Neural progenitor cell (in vitro differentiated cells): Measurements from ENCODE around the gene LANCL1. TPM values are rescaled to one million over a fixed set of nuclear protein-coding genes. Genes with fewer than 3 reads are reported as not detected.

Source experiments
- DNase-seq: peaks from one replicate; pipeline ENCODE4 v3.0.0-alpha.2; 2016; ENCODE audit warnings: low spot score
- H2AFZ ChIP-seq: fragments of 200-600 bp; sonication (generic); replicated peaks from 2 replicates; pipeline ENCODE4 v1.6.1; 2016; ENCODE audit warnings: antibody characterized with exemption
- H3F3A ChIP-seq: fragments of 200-600 bp; sonication (generic); 2 replicates; pipeline ENCODE4 v1.6.1; 2016; ENCODE audit warnings: antibody characterized with exemption, low read depth
- H3K27ac ChIP-seq: fragments of 200-600 bp; sonication (generic); 2 replicates; pipeline ENCODE4 v1.5.1; 2016; ENCODE audit warnings: mild to moderate bottlenecking
- H3K27me3 ChIP-seq: fragments of 200-600 bp; sonication (generic); 2 replicates; pipeline ENCODE4 v1.6.1; 2016; ENCODE audit warnings: mild to moderate bottlenecking, moderate library complexity
- H3K36me3 ChIP-seq: fragments of 200-600 bp; sonication (generic); 2 replicates; pipeline ENCODE4 v1.5.1; 2016
- H3K4me1 ChIP-seq: fragments of 200-600 bp; sonication (generic); 2 replicates; pipeline ENCODE4 v1.6.1; 2016; ENCODE audit warnings: mixed run types
- H3K4me2 ChIP-seq: fragments of 200-600 bp; sonication (generic); 2 replicates; pipeline ENCODE4 v1.6.1; 2016
- H3K4me3 ChIP-seq: fragments of 200-600 bp; sonication (generic); 2 replicates; pipeline ENCODE4 v1.5.1; 2016
- H3K79me2 ChIP-seq: fragments of 200-600 bp; sonication (generic); 2 replicates; pipeline ENCODE4 v1.6.1; 2016; ENCODE audit warnings: low read depth
- H3K9ac ChIP-seq: fragments of 200-600 bp; sonication (generic); 2 replicates; pipeline ENCODE4 v1.6.1; 2016
- H3K9me3 ChIP-seq: fragments of 200-600 bp; sonication (generic); 2 replicates; pipeline ENCODE4 v1.5.1; 2016; ENCODE audit warnings: low read depth
- H4K20me1 ChIP-seq: fragments of 200-600 bp; sonication (generic); 2 replicates; pipeline ENCODE4 v1.6.1; 2016; ENCODE audit warnings: low read depth
- H3K27ac Mint-ChIP-seq: 3 replicates; pipeline ENCODE4 v1.8.0; 2021; ENCODE audit warnings: mixed read lengths
- H3K27me3 Mint-ChIP-seq: 2 replicates; pipeline ENCODE4 v1.8.0; 2022; ENCODE audit warnings: low read depth, mild to moderate bottlenecking, inconsistent platforms, moderate library complexity, mixed read lengths; ENCODE audit not compliant: insufficient read depth
- H3K36me3 Mint-ChIP-seq: 3 replicates; pipeline ENCODE4 v1.8.0; 2021; ENCODE audit warnings: mixed read lengths
- H3K4me1 Mint-ChIP-seq: 3 replicates; pipeline ENCODE4 v1.8.0; 2021; ENCODE audit warnings: mixed read lengths
- H3K4me3 Mint-ChIP-seq: 3 replicates; pipeline ENCODE4 v1.8.0; 2021; ENCODE audit warnings: mild to moderate bottlenecking, moderate library complexity, mixed read lengths
- H3K9me3 Mint-ChIP-seq: 3 replicates; pipeline ENCODE4 v1.8.0; 2020; ENCODE audit warnings: mixed read lengths
- EZH2 ChIP-seq: fragments of 200-600 bp; sonication (generic); IDR thresholded peaks from 2 replicates; pipeline ENCODE4 v1.6.1; 2017; ENCODE audit warnings: antibody characterized with exemption, mild to moderate bottlenecking, moderate library complexity
- EZH2phosphoT487 ChIP-seq: fragments of 200-600 bp; sonication (generic); IDR thresholded peaks from 2 replicates; pipeline ENCODE4 v1.6.1; 2017; ENCODE audit warnings: antibody characterized with exemption
- total RNA-seq: library from RNA; depleted of rRNA; stranded (reverse); fragments of >200 nt; gene quantifications from 2 replicates; pipeline ENCODE4 v1.2.3, GENCODE V29; 2015; ENCODE audit warnings: low replicate concordance
- TF ChIP-seq, protein P1 (sequence below): fragments of 200-600 bp; sonication (generic); IDR thresholded peaks from 2 replicates; pipeline ENCODE4 v1.5.1; 2017; ENCODE audit warnings: antibody characterized with exemption, mild to moderate bottlenecking

Gene LANCL1
- total RNA-seq, 1 donor from 2014 or later: 122 TPM

DNA sequence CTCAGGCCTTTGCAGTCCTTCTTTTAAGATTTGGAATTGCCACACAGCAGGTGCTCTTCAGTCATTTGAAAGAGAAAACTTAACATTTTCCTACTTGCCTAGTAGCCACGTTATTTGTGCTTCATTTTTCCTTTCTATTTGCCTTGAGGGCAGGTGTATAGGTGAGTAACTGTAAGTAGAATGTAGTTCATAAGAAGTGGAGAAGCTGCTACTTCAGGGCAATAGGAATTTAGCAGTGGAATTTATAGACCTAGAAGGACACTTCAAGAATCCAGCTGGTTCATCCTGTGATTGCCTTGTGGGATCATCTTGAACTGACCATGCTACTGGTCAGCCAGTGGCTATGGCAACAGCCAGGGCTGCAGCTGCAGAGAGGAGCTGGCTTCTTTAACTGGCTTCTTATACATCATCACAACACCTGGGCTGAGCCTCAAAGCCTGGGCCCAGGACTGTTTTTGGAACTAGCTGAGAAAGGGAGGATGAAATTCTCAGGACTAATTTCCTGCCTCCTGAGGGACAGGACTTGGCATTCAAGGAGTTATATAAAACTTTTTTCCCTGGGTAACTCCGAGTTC, 5.1 kb upstream of the LANCL1 start:
- Histone ChIP-seq H3K9me3 (no peaks in the 10 kb centered on the region), H3K27ac (no peak overlapping the region), H3K9ac (no peak overlapping the region), H3K4me2 (no peak overlapping the region), H3K4me1 (peaks cover 5% of the 10 kb centered on the region), H2AFZ (no peak overlapping the region), H3K36me3 (no peaks in the 10 kb centered on the region), H3K79me2 (peaks cover 15% of the 10 kb centered on the region), H3F3A (no peaks in the 10 kb centered on the region), H4K20me1 (no peaks in the 10 kb centered on the region), H3K4me3 (no peak overlapping the region), H3K27me3 (no peaks in the 10 kb centered on the region)
- H3K4me1 Mint-ChIP-seq: peaks cover 18% of the 10 kb centered on the region
- H3K9me3 Mint-ChIP-seq: peaks cover 7% of the 10 kb centered on the region
- peak; percentile 31 for DNase-seq
- no peak overlapping the region for H3K27ac Mint-ChIP-seq
- H3K27me3 Mint-ChIP-seq: peaks cover 3% of the 10 kb centered on the region
- H3K36me3 Mint-ChIP-seq: peaks cover 2% of the 10 kb centered on the region
- TF ChIP-seq EZH2: no peak
- TF ChIP-seq, protein P1, sequence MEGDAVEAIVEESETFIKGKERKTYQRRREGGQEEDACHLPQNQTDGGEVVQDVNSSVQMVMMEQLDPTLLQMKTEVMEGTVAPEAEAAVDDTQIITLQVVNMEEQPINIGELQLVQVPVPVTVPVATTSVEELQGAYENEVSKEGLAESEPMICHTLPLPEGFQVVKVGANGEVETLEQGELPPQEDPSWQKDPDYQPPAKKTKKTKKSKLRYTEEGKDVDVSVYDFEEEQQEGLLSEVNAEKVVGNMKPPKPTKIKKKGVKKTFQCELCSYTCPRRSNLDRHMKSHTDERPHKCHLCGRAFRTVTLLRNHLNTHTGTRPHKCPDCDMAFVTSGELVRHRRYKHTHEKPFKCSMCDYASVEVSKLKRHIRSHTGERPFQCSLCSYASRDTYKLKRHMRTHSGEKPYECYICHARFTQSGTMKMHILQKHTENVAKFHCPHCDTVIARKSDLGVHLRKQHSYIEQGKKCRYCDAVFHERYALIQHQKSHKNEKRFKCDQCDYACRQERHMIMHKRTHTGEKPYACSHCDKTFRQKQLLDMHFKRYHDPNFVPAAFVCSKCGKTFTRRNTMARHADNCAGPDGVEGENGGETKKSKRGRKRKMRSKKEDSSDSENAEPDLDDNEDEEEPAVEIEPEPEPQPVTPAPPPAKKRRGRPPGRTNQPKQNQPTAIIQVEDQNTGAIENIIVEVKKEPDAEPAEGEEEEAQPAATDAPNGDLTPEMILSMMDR: no peak
- no peak for TF ChIP-seq EZH2phosphoT487
- no peak overlapping the region for H3K4me3 Mint-ChIP-seq

GRCh38 chr2:210480764-210481163, 4.2 kb upstream of the LANCL1 start:
- Mint-ChIP-seq H3K27me3 (peaks cover 3% of the 10 kb centered on the region), H3K4me3 (no peak overlapping the region), H3K4me1 (peaks cover 20% of the 10 kb centered on the region), H3K9me3 (peaks cover 7% of the 10 kb centered on the region), H3K36me3 (peaks cover 2% of the 10 kb centered on the region), H3K27ac (no peak overlapping the region)
- Histone ChIP-seq H3K9me3 (no peaks in the 10 kb centered on the region), H3K36me3 (no peaks in the 10 kb centered on the region), H3F3A (no peaks in the 10 kb centered on the region), H3K4me2 (no peak overlapping the region), H3K9ac (no peak overlapping the region), H3K79me2 (peaks cover 22% of the 10 kb centered on the region), H3K4me3 (no peak overlapping the region), H3K27me3 (no peaks in the 10 kb centered on the region), H3K4me1 (peaks cover 8% of the 10 kb centered on the region), H4K20me1 (no peaks in the 10 kb centered on the region), H2AFZ (no peak overlapping the region), H3K27ac (no peak overlapping the region)
- TF ChIP-seq EZH2: no peak
- no peak for TF ChIP-seq EZH2phosphoT487
- TF ChIP-seq, protein P1: no peak
- no peak for DNase-seq

DNA sequence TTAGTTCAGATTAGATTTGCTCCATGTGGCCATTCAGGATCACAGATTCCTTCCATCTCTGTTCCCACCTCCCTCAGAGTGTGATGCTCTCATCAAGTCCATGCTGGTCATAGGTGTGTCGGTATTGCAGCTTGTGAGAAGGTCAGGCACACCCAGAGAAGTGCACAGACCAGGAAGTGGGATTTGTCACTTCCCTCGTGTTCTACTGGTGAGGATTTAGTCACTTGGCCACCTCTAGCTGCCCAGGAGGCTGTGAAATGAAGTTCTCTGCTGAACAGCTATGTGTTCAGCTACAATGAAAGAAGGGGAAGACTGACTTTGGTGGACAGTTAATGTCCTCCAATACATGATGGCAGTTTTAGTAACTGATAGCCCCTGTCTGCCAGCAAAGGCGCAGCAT, 3.5 kb upstream of the LANCL1 start:
- Mint-ChIP-seq H3K27ac (no peak overlapping the region), H3K36me3 (no peaks in the 10 kb centered on the region), H3K4me3 (no peak overlapping the region), H3K27me3 (peaks cover 3% of the 10 kb centered on the region), H3K9me3 (peaks cover 5% of the 10 kb centered on the region), H3K4me1 (peaks cover 25% of the 10 kb centered on the region)
- H4K20me1 ChIP-seq: no peaks in the 10 kb centered on the region
- peaks cover 29% of the 10 kb centered on the region for H3K79me2 ChIP-seq
- no peak for TF ChIP-seq EZH2phosphoT487
- no peaks in the 10 kb centered on the region for H3F3A ChIP-seq
- H3K4me3 ChIP-seq: no peak overlapping the region
- DNase-seq: no peak
- H3K9me3 ChIP-seq: no peaks in the 10 kb centered on the region
- no peak overlapping the region for H3K9ac ChIP-seq
- H3K4me2 ChIP-seq: no peak overlapping the region
- H2AFZ ChIP-seq: no peak overlapping the region
- peaks cover 15% of the 10 kb centered on the region for H3K4me1 ChIP-seq
- no peak overlapping the region for H3K27ac ChIP-seq
- H3K36me3 ChIP-seq: no peaks in the 10 kb centered on the region
- H3K27me3 ChIP-seq: no peaks in the 10 kb centered on the region

DNA sequence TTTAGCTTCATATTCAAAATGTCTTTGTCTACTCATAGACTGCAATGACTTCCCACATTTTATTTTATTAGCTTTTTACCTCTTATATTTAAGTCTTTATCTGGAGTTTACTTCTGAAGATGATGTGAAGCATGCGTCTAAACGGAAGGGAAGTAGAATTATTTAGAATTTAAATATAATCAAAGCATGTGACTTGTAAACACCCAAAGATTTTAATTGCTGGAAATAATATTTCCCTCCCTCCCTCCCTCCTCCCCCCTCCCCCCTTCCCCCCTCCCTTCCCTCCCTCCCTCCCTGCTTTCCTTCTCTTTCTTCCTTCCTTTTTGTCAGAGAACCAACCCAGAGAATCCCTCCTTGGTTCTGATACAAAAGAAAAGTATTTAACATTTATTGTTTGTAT, 2.1 kb upstream of the LANCL1 start:
- Histone ChIP-seq H4K20me1 (no peaks in the 10 kb centered on the region), H3K4me2 (peak overlapping the region; percentile 99), H3K4me3 (peak overlapping the region; percentile 91), H3F3A (no peaks in the 10 kb centered on the region), H3K9ac (no peak overlapping the region), H2AFZ (no peak overlapping the region), H3K4me1 (peaks cover 16% of the 10 kb centered on the region), H3K9me3 (no peaks in the 10 kb centered on the region), H3K27me3 (no peaks in the 10 kb centered on the region), H3K36me3 (no peaks in the 10 kb centered on the region), H3K79me2 (peaks cover 34% of the 10 kb centered on the region), H3K27ac (no peak overlapping the region)
- no peaks in the 10 kb centered on the region for H3K36me3 Mint-ChIP-seq
- H3K4me3 Mint-ChIP-seq: peak overlapping the region; percentile 97
- no peak for DNase-seq
- no peaks in the 10 kb centered on the region for H3K27me3 Mint-ChIP-seq
- H3K9me3 Mint-ChIP-seq: no peaks in the 10 kb centered on the region
- TF ChIP-seq EZH2: no peak
- TF ChIP-seq EZH2phosphoT487: no peak
- H3K4me1 Mint-ChIP-seq: peaks cover 29% of the 10 kb centered on the region
- H3K27ac Mint-ChIP-seq: no peak overlapping the region
